Spinal cord (tissue), 10 donors: ENCODE data around the gene PACRG. TPM values are rescaled to one million over a fixed set of nuclear protein-coding genes. Genes with fewer than 3 reads are reported as not detected.
A peak's percentile ranks its signal among the peaks of the same experiment; 100 is the strongest.
"Not testable (repeated sequence)": the region's sequence is repeated elsewhere in the genome, so short reads cannot be mapped to it uniquely, and the experiment has no call there.

Experiments used
- DNase-seq, 6 donors: peaks; one replicate each; pipeline versions ENCODE4 v3.0.0 to v3.0.0-alpha.2; 2013 to 2015; ENCODE audit warnings: low spot score in 6 of 6, low read depth in 4 of 6
- H3K27ac ChIP-seq: one replicate; pipeline ENCODE4 v1.5.1; 2013; ENCODE audit warnings: low read depth, low read length, control low read depth
- H3K27me3 ChIP-seq: one replicate; pipeline ENCODE4 v1.6.1; 2013; ENCODE audit warnings: low read length; ENCODE audit not compliant: control insufficient read depth, insufficient read depth
- H3K36me3 ChIP-seq: one replicate; pipeline ENCODE4 v1.6.1; 2013; ENCODE audit warnings: low read length; ENCODE audit not compliant: control insufficient read depth, insufficient read depth
- H3K4me1 ChIP-seq: one replicate; pipeline ENCODE4 v1.6.1; 2013; ENCODE audit warnings: low read length; ENCODE audit not compliant: control insufficient read depth, insufficient read depth
- H3K4me3 ChIP-seq: one replicate; pipeline ENCODE4 v1.5.1; 2013; ENCODE audit warnings: low read depth, low read length, control low read depth
- H3K9me3 ChIP-seq: one replicate; pipeline ENCODE4 v1.6.1; 2013; ENCODE audit warnings: low read length; ENCODE audit not compliant: control insufficient read depth, insufficient read depth
- WGBS: methylation state at CpG from one replicate; pipeline ENCODE4 v1.1.5; 2013; ENCODE audit warnings: missing lambda C conversion rate; ENCODE audit not compliant: insufficient coverage; 5-methylcytosine and 5-hydroxymethylcytosine counted together
- long read RNA-seq, 4 donors: transcript quantifications; one replicate each; lab custom pipeline, GENCODE V29; 2026
- polyA plus RNA-seq, 2 donors: library from polyadenylated mRNA; unstranded; fragments of 120-200 nt; gene quantifications; one replicate each; pipeline ENCODE4 v1.2.1, GENCODE V29; 2013; ENCODE audit not compliant: insufficient read length in 2 of 2
- total RNA-seq, 2 donors: library from RNA; depleted of rRNA in 1 of 2; stranded (reverse); fragments of 120-200 nt in 1 of 2; fragments of >200 nt in 1 of 2; gene quantifications; one replicate each; pipeline versions ENCODE4 v1.2.3 to v1.2.4, GENCODE V29; 2013 to 2014
- donor health status: healthy.

The PACRG gene
- total RNA-seq, result 10 to 100 TPM in 1 of 2 donors, 1 to 10 TPM in 1; 9.5 to 15.4 TPM
- 10 to 100 TPM; 20.2 to 21.2 TPM for polyA plus RNA-seq
- long read RNA-seq, donor 1, transcript PACRG-208 (2 exons, 581 nt), result major isoform, 10 of 10 reads
- long read RNA-seq, donor 1, partial matches to known transcripts, result 0 of 10 reads
- long read RNA-seq, donor 1, other reads (novel, unspliced or antisense), result 0 of 10 reads
- long read RNA-seq, donor 2, partial matches to known transcripts, result 0 of 2 reads
- long read RNA-seq, donor 2, other reads (novel, unspliced or antisense), result 0 of 2 reads
- long read RNA-seq, donor 3, partial matches to known transcripts, result 0 of 4 reads
- long read RNA-seq, donor 3, other reads (novel, unspliced or antisense), result 0 of 4 reads
- long read RNA-seq, donor 4, partial matches to known transcripts, result 8 of 9 reads
- long read RNA-seq, donor 4, other reads (novel, unspliced or antisense), result 0 of 9 reads

GRCh38 chr6:162727322-162728182, at the start of gene PACRG, which contains the start of gene PRKN:
Gene PACRG, plus strand, starts transcription at chr6:162727974.
Gene PRKN, minus strand, starts transcription at chr6:162727766.
- H3K4me3 ChIP-seq, result peak within 1 kb of the TSS; percentile 77
- H3K27ac ChIP-seq, result peak within 1 kb of the TSS; percentile 95
- peaks cover 5% of the 10 kb centered on the region for H3K4me1 ChIP-seq
- WGBS, result 0% methylated on average over 80 of the region's 84 CpGs
- peaks cover 6% of the 10 kb centered on the region for H3K9me3 ChIP-seq
- H3K27me3 ChIP-seq, result no peaks in the 10 kb centered on the region
- DNase-seq, result peak; percentile 92 to 100 (median 99)
- H3K36me3 ChIP-seq, result no peaks in the 10 kb centered on the region

- H3K9me3 ChIP-seq, H3K27me3 ChIP-seq, H3K4me3 ChIP-seq, H3K4me1 ChIP-seq, H3K27ac ChIP-seq, DNase-seq, H3K36me3 ChIP-seq: not testable (repeated sequence)
- WGBS, result 83% methylated on average over 1 of the region's 7 CpGs
Observed at GRCh38 chr6:162678896-162679295, 48.9 kb upstream of the PACRG start.

GRCh38 chr6:162679681-162680080, 48.1 kb upstream of the PACRG start:
- DNase-seq, result no peak
- Histone ChIP-seq H3K27ac (no peak overlapping the region), H3K9me3 (no peaks in the 10 kb centered on the region), H3K36me3 (no peaks in the 10 kb centered on the region), H3K4me1 (no peaks in the 10 kb centered on the region), H3K4me3 (no peak overlapping the region), H3K27me3 (no peaks in the 10 kb centered on the region)
- no CpG with 5 or more reads among the region's 1 CpG for WGBS

GRCh38 chr6:162680367-162680766, 47.4 kb upstream of the PACRG start:
- Histone ChIP-seq H3K27ac (no peak overlapping the region), H3K36me3 (no peaks in the 10 kb centered on the region), H3K4me3 (no peak overlapping the region), H3K9me3 (no peaks in the 10 kb centered on the region), H3K4me1 (no peaks in the 10 kb centered on the region), H3K27me3 (no peaks in the 10 kb centered on the region)
- DNase-seq, result no peak

GRCh38 chr6:162680871-162681270, 46.9 kb upstream of the PACRG start:
- WGBS, result no CpG with 5 or more reads among the region's 4 CpGs
- no peak overlapping the region for H3K27ac ChIP-seq
- H3K27me3 ChIP-seq, result no peaks in the 10 kb centered on the region
- no peaks in the 10 kb centered on the region for H3K36me3 ChIP-seq
- no peaks in the 10 kb centered on the region for H3K4me1 ChIP-seq
- no peak for DNase-seq
- no peak overlapping the region for H3K4me3 ChIP-seq
- H3K9me3 ChIP-seq, result no peaks in the 10 kb centered on the region

GRCh38 chr6:162681447-162681846, 46.3 kb upstream of the PACRG start:
- Histone ChIP-seq H3K27ac (no peak overlapping the region), H3K27me3 (no peaks in the 10 kb centered on the region), H3K4me1 (no peaks in the 10 kb centered on the region), H3K9me3 (no peaks in the 10 kb centered on the region), H3K36me3 (no peaks in the 10 kb centered on the region), H3K4me3 (no peak overlapping the region)
- no CpG with 5 or more reads among the region's 1 CpG for WGBS
- no peak for DNase-seq

GRCh38 chr6:162683135-162683534, 44.6 kb upstream of the PACRG start:
- Histone ChIP-seq H3K27ac (no peak overlapping the region), H3K36me3 (no peaks in the 10 kb centered on the region), H3K9me3 (no peaks in the 10 kb centered on the region), H3K27me3 (no peaks in the 10 kb centered on the region), H3K4me1 (no peaks in the 10 kb centered on the region), H3K4me3 (no peak overlapping the region)
- no peak for DNase-seq
- WGBS, result no CpG with 5 or more reads among the region's 4 CpGs

GRCh38 chr6:162684052-162684451, 43.7 kb upstream of the PACRG start:
- H3K27ac ChIP-seq, result no peak overlapping the region

GRCh38 chr6:162684961-162685360, 42.8 kb upstream of the PACRG start:
- Histone ChIP-seq H3K27me3 (no peaks in the 10 kb centered on the region), H3K36me3 (no peaks in the 10 kb centered on the region), H3K9me3 (no peaks in the 10 kb centered on the region), H3K4me1 (no peaks in the 10 kb centered on the region), H3K4me3 (no peak overlapping the region), H3K27ac (no peak overlapping the region)
- whole genome bisulfite sequencing, result no CpG with 5 or more reads among the region's 3 CpGs
- DNase-seq, result peak in 1 of 6 donors; percentile 41

More at GRCh38 chr6:162684052-162684451, 43.7 kb upstream of the PACRG start:
- Histone ChIP-seq H3K4me3 (no peak overlapping the region), H3K4me1 (no peaks in the 10 kb centered on the region), H3K36me3 (no peaks in the 10 kb centered on the region), H3K27me3 (no peaks in the 10 kb centered on the region), H3K9me3 (no peaks in the 10 kb centered on the region)
- no CpG with 5 or more reads among the region's 1 CpG for WGBS
- DNase-seq, result no peak
